HL-60 (cell line): ENCODE results near the gene EID2.

Experiments
- DNase-seq, 2 experiments: peaks; one replicate each; pipeline ENCODE4 v3.0.0-alpha.2; 2010 to 2020; ENCODE audit warnings: low read depth in 1 of 2, low spot score in 1 of 2
- H3K27ac ChIP-seq: fragments of 250-450 bp; sonication (Bioruptor Pico); replicated peaks from 2 replicates; pipeline ENCODE4 v1.5.1; 2020; ENCODE audit warnings: mild to moderate bottlenecking, moderate library complexity
- H3K27me3 ChIP-seq: fragments of 250-450 bp; sonication (Bioruptor Pico); 2 replicates; pipeline ENCODE4 v1.5.1; 2021; ENCODE audit warnings: mild to moderate bottlenecking, moderate library complexity; ENCODE audit not compliant: insufficient read depth, poor library complexity, severe bottlenecking
- H3K4me3 ChIP-seq: replicated peaks from 2 replicates; pipeline ENCODE4 v1.5.1; 2011; ENCODE audit warnings: mild to moderate bottlenecking, control low read depth, low read length; ENCODE audit not compliant: insufficient read depth
- GABPA ChIP-seq: IDR thresholded peaks from 2 replicates; pipeline ENCODE4 v1.6.1; 2012; ENCODE audit warnings: low read depth
- POLR2AphosphoS5 ChIP-seq: IDR thresholded peaks from 2 replicates; pipeline ENCODE4 v1.6.1; 2012; ENCODE audit warnings: low read depth
- SPI1 ChIP-seq: IDR thresholded peaks from 2 replicates; pipeline ENCODE4 v1.6.1; 2012; ENCODE audit warnings: low read depth, mild to moderate bottlenecking, borderline replicate concordance
- TF ChIP-seq, protein P1 (sequence below): IDR thresholded peaks from 2 replicates; pipeline ENCODE4 v1.6.1; 2012; ENCODE audit warnings: low read depth; ENCODE audit not compliant: insufficient replicate concordance
- TF ChIP-seq, protein P2 (sequence below): IDR thresholded peaks from one replicate; pipeline ENCODE4 v1.5.1; 2011; ENCODE audit warnings: low read length, control low read depth, inconsistent platforms; ENCODE audit not compliant: insufficient read depth

Gene EID2

DNA sequence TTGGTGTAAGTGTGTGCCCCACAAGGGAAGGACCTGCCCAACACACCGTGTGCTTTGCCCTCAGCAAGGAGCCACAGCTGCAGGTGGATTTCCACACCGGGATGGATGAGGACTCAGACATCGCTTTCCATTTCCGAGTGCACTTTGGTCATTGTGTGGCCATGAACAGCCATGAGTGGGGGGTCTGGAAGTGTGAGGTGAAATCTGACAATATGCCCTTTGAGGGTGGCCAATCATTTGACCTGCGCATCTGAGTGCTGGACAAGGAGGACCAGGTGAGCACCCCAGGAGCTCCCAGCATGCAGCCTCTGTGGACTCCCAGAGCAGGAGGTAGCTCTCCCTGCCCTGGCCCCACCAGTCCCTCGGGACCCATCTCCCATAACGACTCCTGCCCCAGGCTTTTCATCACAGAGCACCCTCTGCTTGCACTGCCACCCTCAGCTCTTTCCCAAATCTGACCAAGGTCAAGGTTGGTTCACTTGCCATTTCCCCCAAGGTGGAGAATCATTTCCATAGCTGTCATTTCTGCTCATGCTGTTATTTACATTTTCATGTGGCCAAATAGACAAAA is 13.2 kb upstream of the EID2 start:
- H3K4me3 ChIP-seq = no peak overlapping the region
- TF ChIP-seq GABPA = no peak
- TF ChIP-seq, protein P1, sequence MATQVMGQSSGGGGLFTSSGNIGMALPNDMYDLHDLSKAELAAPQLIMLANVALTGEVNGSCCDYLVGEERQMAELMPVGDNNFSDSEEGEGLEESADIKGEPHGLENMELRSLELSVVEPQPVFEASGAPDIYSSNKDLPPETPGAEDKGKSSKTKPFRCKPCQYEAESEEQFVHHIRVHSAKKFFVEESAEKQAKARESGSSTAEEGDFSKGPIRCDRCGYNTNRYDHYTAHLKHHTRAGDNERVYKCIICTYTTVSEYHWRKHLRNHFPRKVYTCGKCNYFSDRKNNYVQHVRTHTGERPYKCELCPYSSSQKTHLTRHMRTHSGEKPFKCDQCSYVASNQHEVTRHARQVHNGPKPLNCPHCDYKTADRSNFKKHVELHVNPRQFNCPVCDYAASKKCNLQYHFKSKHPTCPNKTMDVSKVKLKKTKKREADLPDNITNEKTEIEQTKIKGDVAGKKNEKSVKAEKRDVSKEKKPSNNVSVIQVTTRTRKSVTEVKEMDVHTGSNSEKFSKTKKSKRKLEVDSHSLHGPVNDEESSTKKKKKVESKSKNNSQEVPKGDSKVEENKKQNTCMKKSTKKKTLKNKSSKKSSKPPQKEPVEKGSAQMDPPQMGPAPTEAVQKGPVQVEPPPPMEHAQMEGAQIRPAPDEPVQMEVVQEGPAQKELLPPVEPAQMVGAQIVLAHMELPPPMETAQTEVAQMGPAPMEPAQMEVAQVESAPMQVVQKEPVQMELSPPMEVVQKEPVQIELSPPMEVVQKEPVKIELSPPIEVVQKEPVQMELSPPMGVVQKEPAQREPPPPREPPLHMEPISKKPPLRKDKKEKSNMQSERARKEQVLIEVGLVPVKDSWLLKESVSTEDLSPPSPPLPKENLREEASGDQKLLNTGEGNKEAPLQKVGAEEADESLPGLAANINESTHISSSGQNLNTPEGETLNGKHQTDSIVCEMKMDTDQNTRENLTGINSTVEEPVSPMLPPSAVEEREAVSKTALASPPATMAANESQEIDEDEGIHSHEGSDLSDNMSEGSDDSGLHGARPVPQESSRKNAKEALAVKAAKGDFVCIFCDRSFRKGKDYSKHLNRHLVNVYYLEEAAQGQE = no peak
- TF ChIP-seq SPI1 = no peak
- TF ChIP-seq, protein P2, sequence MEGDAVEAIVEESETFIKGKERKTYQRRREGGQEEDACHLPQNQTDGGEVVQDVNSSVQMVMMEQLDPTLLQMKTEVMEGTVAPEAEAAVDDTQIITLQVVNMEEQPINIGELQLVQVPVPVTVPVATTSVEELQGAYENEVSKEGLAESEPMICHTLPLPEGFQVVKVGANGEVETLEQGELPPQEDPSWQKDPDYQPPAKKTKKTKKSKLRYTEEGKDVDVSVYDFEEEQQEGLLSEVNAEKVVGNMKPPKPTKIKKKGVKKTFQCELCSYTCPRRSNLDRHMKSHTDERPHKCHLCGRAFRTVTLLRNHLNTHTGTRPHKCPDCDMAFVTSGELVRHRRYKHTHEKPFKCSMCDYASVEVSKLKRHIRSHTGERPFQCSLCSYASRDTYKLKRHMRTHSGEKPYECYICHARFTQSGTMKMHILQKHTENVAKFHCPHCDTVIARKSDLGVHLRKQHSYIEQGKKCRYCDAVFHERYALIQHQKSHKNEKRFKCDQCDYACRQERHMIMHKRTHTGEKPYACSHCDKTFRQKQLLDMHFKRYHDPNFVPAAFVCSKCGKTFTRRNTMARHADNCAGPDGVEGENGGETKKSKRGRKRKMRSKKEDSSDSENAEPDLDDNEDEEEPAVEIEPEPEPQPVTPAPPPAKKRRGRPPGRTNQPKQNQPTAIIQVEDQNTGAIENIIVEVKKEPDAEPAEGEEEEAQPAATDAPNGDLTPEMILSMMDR = no peak
- no peak for TF ChIP-seq POLR2AphosphoS5
- H3K27me3 ChIP-seq = peaks cover 3% of the 10 kb centered on the region
- H3K27ac ChIP-seq = no peak overlapping the region
- DNase-seq = no peak

DNA sequence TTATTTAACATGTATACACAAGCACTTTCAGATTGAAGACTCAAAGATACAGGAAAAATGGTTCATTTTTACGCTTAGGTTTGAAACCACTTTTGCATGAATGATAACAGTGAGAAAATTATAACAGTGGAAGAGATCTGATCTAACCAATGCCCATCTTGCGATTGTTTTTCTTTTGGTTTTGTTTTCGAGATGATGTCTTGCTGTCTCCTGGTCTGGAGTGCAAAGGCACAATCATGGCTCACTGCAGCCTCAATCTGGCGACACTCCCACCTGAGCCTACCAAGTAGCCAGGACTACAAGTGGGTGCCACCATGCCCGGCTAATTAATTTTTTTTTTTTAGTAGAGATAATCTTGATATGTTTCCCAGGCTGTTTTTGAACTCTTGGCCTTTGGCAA is 10.2 kb upstream of the EID2 start:
- Histone ChIP-seq H3K27ac (no peak overlapping the region), H3K4me3 (no peak overlapping the region), H3K27me3 (no peaks in the 10 kb centered on the region)
- TF ChIP-seq GABPA (no peak), SPI1 (no peak), POLR2AphosphoS5 (no peak)
- TF ChIP-seq, protein P1 = no peak
- TF ChIP-seq, protein P2 = no peak
- DNase-seq = no peak

DNA sequence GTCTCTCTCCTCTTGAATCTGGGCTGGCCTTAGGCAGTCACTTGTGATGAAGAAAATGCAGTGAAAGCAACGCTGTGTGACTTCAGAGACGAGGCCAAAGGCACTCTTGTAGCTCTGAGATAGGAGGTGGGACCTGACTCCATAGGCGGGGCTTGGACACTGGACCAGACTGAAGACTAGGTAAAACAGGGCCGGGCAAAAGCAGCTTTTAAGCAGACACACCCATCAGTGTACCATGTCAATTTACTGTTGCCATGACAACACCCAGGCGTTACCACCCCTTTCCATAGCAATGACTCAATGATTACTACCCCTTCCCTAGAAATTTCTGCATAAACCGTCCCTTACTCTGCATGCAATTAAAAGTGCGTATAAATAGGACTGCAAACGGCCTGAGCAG is 6.6 kb upstream of the EID2 start:
- H3K27me3 ChIP-seq = no peaks in the 10 kb centered on the region
- TF ChIP-seq GABPA = no peak
- H3K4me3 ChIP-seq = no peak overlapping the region
- DNase-seq = no peak
- H3K27ac ChIP-seq = no peak overlapping the region

DNA sequence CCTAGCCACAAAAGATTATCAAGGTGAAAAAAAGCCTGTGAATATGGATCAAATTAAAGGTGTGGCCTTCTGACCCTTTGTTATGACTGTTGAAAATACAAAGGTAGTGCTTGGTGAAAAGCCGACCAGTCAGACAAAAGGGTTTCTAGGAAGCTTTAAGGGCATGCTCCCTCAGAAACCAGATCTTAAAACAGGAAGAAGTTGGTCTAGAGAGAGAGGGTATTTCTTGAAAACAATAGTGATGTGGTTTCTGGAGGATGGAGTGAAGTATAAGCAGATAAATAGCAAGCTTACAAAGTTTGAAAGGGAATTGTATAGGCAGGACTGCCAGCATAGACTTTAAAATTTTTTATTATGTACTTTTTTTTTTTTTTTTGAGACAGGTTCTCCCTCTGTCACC is 5.0 kb upstream of the EID2 start:
- no peak for DNase-seq
- Histone ChIP-seq H3K27me3 (no peaks in the 10 kb centered on the region), H3K4me3 (no peak overlapping the region), H3K27ac (no peak overlapping the region)
- TF ChIP-seq GABPA = no peak
- no peak for TF ChIP-seq SPI1
- TF ChIP-seq, protein P1 = no peak
- TF ChIP-seq POLR2AphosphoS5 = no peak
- TF ChIP-seq, protein P2 = no peak
